ENCODE results near the gene SLC35F5.

GRCh38 chr2:113705982-113706523, 50.4 kb downstream of the SLC35F5 start:
- TF ChIP-seq POLR2A (IDR thresholded peaks at IDR 0.05) (no peak), CTCF (IDR thresholded peaks at IDR 0.05) (no peak)
